GM18870 (cell line): ENCODE results near the gene PLEKHG1.

ENCODE experiments used
- ATAC-seq: cut with Tn5 transposase; IDR thresholded peaks from one replicate; pipeline ENCODE4 v1.9.1; 2021; ENCODE audit warnings: moderate library complexity; ENCODE audit not compliant: unreplicated experiment

The PLEKHG1 gene

GRCh38 chr6:150637266-150637665 is 37.6 kb downstream of the PLEKHG1 start:
- no peak for ATAC-seq

DNA sequence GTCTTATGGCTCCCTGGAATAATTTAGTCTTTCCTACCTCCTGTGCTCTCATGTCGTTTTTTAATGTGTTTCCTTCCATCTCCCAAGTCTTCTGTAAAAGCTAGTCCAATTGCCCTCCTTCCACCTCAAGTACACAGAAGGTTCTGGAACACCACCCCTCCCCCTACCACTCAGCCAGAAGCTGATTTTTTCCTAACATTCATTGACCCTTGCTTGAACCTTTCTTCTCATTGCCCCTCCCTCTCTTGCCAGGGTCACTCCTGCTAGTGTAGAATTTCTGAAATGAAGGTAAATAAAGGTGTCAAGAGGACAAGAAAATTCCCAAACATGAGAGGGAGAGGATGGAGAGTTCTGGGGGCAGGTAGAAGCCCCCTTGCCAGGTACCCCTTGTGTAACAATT is 38.6 kb downstream of the PLEKHG1 start:
- ATAC-seq: no peak

DNA sequence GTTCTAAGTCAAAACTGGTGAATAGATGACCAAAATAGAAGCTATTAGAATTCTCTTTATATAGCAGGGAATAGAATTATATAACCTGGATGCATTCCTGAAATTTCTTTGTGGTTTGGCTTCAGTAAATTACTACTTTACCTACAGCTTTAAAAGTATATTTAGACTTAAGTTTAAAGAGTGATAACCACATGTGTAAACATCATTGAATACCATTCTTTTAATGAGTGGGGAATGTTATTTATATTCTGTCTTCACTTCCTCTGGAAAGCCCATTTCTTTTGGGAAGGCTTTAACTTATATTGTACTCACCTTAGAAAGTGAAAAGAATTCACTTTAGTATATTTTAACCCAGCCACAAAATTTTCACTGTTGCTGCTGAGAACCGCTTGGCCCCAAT is 39.1 kb downstream of the PLEKHG1 start:
- ATAC-seq: no peak

DNA sequence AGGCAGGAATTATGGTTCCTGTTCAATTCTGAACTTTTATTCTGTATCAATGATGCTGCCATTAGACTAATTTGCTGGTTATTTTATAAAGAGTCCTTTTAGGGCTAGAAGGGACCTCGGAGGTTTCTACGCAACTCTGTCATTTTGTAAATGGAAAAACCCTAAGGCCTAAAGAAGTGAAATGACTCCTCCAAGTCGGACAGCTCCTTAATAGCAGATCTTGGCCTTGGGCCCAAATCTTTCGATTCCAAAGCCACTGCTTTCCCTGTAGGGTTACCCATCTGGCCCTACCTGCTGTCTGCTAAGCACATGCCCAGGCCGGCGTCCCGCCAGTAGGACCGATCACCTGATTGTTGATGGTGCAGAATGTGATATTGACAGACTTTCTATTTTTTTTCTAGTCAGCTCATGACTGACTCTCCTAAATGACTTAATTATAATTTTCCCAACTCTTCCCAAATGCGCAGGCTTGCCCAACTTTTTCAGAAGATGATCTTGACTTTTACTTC is 40.2 kb downstream of the PLEKHG1 start:
- ATAC-seq: no peak

GRCh38 chr6:150640556-150641209 is 41.0 kb downstream of the PLEKHG1 start:
- ATAC-seq: no peak

DNA sequence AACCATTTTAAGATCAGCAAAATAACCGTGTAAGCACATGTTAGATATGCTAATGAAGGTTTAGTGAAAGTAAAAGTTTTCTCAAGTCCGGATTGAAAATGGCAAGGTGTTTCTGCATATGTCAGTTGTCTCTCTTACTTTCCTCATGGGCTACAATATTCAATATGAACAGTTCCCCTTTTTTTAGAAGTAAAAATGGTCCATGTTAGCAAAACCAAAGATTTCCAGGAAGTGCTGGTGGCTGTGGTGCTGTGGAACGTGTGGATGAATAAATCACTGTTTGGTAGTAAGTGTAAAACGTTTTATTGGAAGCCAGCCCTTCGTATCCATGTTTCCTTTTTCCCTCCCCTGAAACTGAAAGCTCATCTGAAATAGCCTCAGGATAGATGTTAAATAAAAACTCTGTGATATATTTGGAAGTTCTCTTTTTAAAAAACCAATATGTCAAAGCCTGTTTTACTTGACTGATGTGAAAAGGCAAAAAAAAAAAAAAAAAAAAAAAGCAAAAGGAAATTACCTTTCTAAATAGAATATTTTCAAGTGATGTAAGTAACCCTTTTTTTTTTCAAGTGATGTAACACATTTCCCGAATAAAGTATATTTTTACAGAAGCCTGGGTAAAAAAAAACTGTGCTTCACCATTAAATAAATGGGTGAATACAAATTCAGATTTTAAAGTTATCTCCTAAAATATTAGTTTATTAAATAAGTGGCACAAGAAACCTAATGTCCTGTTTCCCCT is 41.9 kb downstream of the PLEKHG1 start:
- ATAC-seq: peak; percentile 48

- no peak for ATAC-seq
Observed at GRCh38 chr6:150646228-150646627, 46.5 kb downstream of the PLEKHG1 start.

DNA sequence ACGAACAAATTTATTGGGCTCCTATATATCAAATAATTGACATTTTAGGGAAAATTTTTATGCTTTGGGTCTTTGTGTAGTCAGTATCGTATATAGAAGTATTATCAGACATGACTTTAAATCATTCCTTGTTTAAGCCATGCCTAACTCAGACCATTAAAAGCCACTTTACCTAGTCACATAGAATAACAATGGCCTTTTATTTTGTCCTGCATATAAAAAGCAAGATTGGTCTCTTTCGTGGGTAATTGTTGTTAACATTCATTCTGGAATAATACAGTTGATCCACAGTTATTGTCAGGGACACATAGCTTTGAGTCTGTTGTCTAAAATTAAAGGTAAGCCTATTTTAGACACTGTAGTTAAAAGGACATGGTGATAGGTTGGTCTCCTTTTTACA is 47.4 kb downstream of the PLEKHG1 start:
- ATAC-seq: no peak
